H9 (cell line): ENCODE results near the gene MYO1D. TPM values are rescaled to one million over a fixed set of nuclear protein-coding genes. Genes with fewer than 3 reads are reported as not detected.

Experiments used
- DNase-seq: peaks from one replicate; pipeline ENCODE4 v3.0.0-alpha.2; 2017
- H2AFZ ChIP-seq: one replicate; pipeline ENCODE4 v1.6.1; 2013; ENCODE audit warnings: mild to moderate bottlenecking, low read length, control low read depth, moderate library complexity
- H2AK5ac ChIP-seq: 2 replicates; pipeline ENCODE4 v1.6.1; 2013; ENCODE audit warnings: low read length, control low read depth, mixed read lengths; ENCODE audit not compliant: insufficient read length
- H2BK120ac ChIP-seq: one replicate; pipeline ENCODE4 v1.6.1; 2013; ENCODE audit warnings: low read depth, mild to moderate bottlenecking, low read length, control low read depth, inconsistent platforms; ENCODE audit not compliant: poor library complexity, severe bottlenecking
- H2BK12ac ChIP-seq: 2 replicates; pipeline ENCODE4 v1.6.1; 2013; ENCODE audit warnings: low read length, control low read depth, mixed read lengths, low read depth; ENCODE audit not compliant: insufficient read length
- H2BK15ac ChIP-seq: 2 replicates; pipeline ENCODE4 v1.6.1; 2013; ENCODE audit warnings: low read depth, low read length, control low read depth
- H2BK20ac ChIP-seq: one replicate; pipeline ENCODE4 v1.6.1; 2013; ENCODE audit warnings: low read depth, mild to moderate bottlenecking, low read length, control low read depth, inconsistent platforms; ENCODE audit not compliant: poor library complexity, severe bottlenecking
- H2BK5ac ChIP-seq: 2 replicates; pipeline ENCODE4 v1.6.1; 2013; ENCODE audit warnings: low read length, control low read depth, mixed read lengths; ENCODE audit not compliant: insufficient read length
- H3K14ac ChIP-seq: 2 replicates; pipeline ENCODE4 v1.6.1; 2013; ENCODE audit warnings: low read length, control low read depth; ENCODE audit not compliant: insufficient read depth
- H3K18ac ChIP-seq: 2 replicates; pipeline ENCODE4 v1.6.1; 2013; ENCODE audit warnings: low read depth, mild to moderate bottlenecking, mixed read lengths, low read length, control low read depth; ENCODE audit not compliant: insufficient read length
- H3K23ac ChIP-seq: 2 replicates; pipeline ENCODE4 v1.6.1; 2013; ENCODE audit warnings: low read length, control low read depth, mixed read lengths, low read depth; ENCODE audit not compliant: insufficient read length
- H3K23me2 ChIP-seq: 2 replicates; pipeline ENCODE4 v1.6.1; 2013; ENCODE audit warnings: low read depth, mild to moderate bottlenecking, mixed read lengths, low read length, control low read depth; ENCODE audit not compliant: insufficient read length, poor library complexity, severe bottlenecking
- H3K27ac ChIP-seq: 2 replicates; pipeline ENCODE4 v1.5.1; 2013; ENCODE audit warnings: low read length, control low read depth, mixed read lengths, low read depth; ENCODE audit not compliant: insufficient read length
- H3K27me3 ChIP-seq: 2 replicates; pipeline ENCODE4 v1.6.1; 2013; ENCODE audit warnings: low read length, control low read depth, inconsistent platforms; ENCODE audit not compliant: insufficient read depth
- H3K4ac ChIP-seq: 2 replicates; pipeline ENCODE4 v1.6.1; 2013; ENCODE audit warnings: low read depth, mild to moderate bottlenecking, control low read depth, inconsistent platforms, low read length, moderate library complexity
- H3K4me1 ChIP-seq: 2 replicates; pipeline ENCODE4 v1.6.1; 2013; ENCODE audit warnings: low read length, control low read depth, inconsistent platforms; ENCODE audit not compliant: insufficient read depth
- H3K4me2 ChIP-seq: 2 replicates; pipeline ENCODE4 v1.6.1; 2013; ENCODE audit warnings: low read length, control low read depth, mixed read lengths; ENCODE audit not compliant: insufficient read length, insufficient read depth
- H3K56ac ChIP-seq: 2 replicates; pipeline ENCODE4 v1.6.1; 2013; ENCODE audit warnings: low read depth, mild to moderate bottlenecking, mixed read lengths, low read length, control low read depth; ENCODE audit not compliant: insufficient read length
- H3K79me1 ChIP-seq: 2 replicates; pipeline ENCODE4 v1.6.1; 2013; ENCODE audit warnings: low read depth, mild to moderate bottlenecking, moderate library complexity, low read length, control low read depth, inconsistent platforms; ENCODE audit not compliant: insufficient read depth, poor library complexity, severe bottlenecking
- H3K79me2 ChIP-seq: 2 replicates; pipeline ENCODE4 v1.6.1; 2013; ENCODE audit warnings: low read length, control low read depth, inconsistent platforms; ENCODE audit not compliant: insufficient read depth
- H3K9ac ChIP-seq: 2 replicates; pipeline ENCODE4 v1.6.1; 2013; ENCODE audit warnings: low read length, control low read depth, mixed read lengths; ENCODE audit not compliant: insufficient read length; ENCODE audit errors: extremely low read depth
- H3K9me3 ChIP-seq: one replicate; pipeline ENCODE4 v1.6.1; 2013; ENCODE audit warnings: low read depth, low read length, inconsistent platforms; ENCODE audit not compliant: control insufficient read depth
- H3T11ph ChIP-seq: one replicate; pipeline ENCODE4 v1.6.1; 2013; ENCODE audit warnings: mild to moderate bottlenecking, low read length, control low read depth, inconsistent platforms
- H4K20me1 ChIP-seq: one replicate; pipeline ENCODE4 v1.6.1; 2013; ENCODE audit not compliant: control insufficient read depth, insufficient read length, insufficient read depth
- H4K5ac ChIP-seq: 2 replicates; pipeline ENCODE4 v1.6.1; 2013; ENCODE audit warnings: low read depth, mild to moderate bottlenecking, mixed read lengths, low read length, control low read depth; ENCODE audit not compliant: insufficient read length
- H4K8ac ChIP-seq: replicated peaks from 2 replicates; pipeline ENCODE4 v1.6.1; 2013; ENCODE audit warnings: low read length, control low read depth, mixed read lengths, low read depth; ENCODE audit not compliant: insufficient read length
- H4K91ac ChIP-seq: 2 replicates; pipeline ENCODE4 v1.6.1; 2013; ENCODE audit warnings: low read depth, mild to moderate bottlenecking, moderate library complexity, mixed read lengths, low read length, control low read depth; ENCODE audit not compliant: insufficient read length
- H3K27ac Mint-ChIP-seq, 3 experiments: 2 replicates in 2 of 3; 3 replicates in 1 of 3; pipeline ENCODE4 v1.8.0; 2020 to 2021; ENCODE audit warnings: mixed read lengths in 3 of 3, mild to moderate bottlenecking in 1 of 3, moderate library complexity in 1 of 3
- H3K27me3 Mint-ChIP-seq: 2 replicates; pipeline ENCODE4 v1.8.0; 2021; ENCODE audit warnings: low read depth, mild to moderate bottlenecking, moderate library complexity, mixed read lengths
- H3K36me3 Mint-ChIP-seq, 3 experiments: 2 replicates in 2 of 3; 3 replicates in 1 of 3; pipeline ENCODE4 v1.8.0; 2020 to 2021; ENCODE audit warnings: low read depth in 3 of 3, mixed read lengths in 3 of 3; ENCODE audit not compliant: insufficient read depth in 1 of 3
- H3K4me1 Mint-ChIP-seq, 2 experiments: 2 replicates each; pipeline ENCODE4 v1.8.0; 2020; ENCODE audit warnings: mixed read lengths in 2 of 2
- H3K4me3 Mint-ChIP-seq, 2 experiments: 2 replicates in 1 of 2; 3 replicates in 1 of 2; pipeline ENCODE4 v1.8.0; 2020 to 2021; ENCODE audit warnings: mild to moderate bottlenecking in 2 of 2, mixed read lengths in 2 of 2, moderate library complexity in 1 of 2
- H3K9me3 Mint-ChIP-seq, 2 experiments: 2 replicates in 1 of 2; 3 replicates in 1 of 2; pipeline ENCODE4 v1.8.0; 2020; ENCODE audit warnings: mild to moderate bottlenecking in 2 of 2, mixed read lengths in 2 of 2, moderate library complexity in 1 of 2
- WGBS: extraction: QIAGEN DNeasy Blood & Tissue Kit; methylation state at CpG from one replicate; pipeline ENCODE4 v1.1.7; 2013; ENCODE audit warnings: missing lambda C conversion rate, low lambda C conversion rate, mixed read lengths; ENCODE audit not compliant: insufficient read length; ENCODE audit errors: extremely low coverage; 5-methylcytosine and 5-hydroxymethylcytosine counted together
- total RNA-seq: library from RNA; stranded (reverse); gene quantifications from 2 replicates; pipeline ENCODE4 v1.2.1, GENCODE V29; 2021
- TF ChIP-seq, protein P1 (sequence below): fragments of 200-600 bp; sonication (generic); conservative IDR thresholded peaks from 3 replicates; pipeline ENCODE4 v1.8.0; 2021; ENCODE audit warnings: antibody characterized with exemption, mild to moderate bottlenecking

MYO1D gene
- total RNA-seq, 1 experiment from 2014 or later, result 19.0 TPM

DNA sequence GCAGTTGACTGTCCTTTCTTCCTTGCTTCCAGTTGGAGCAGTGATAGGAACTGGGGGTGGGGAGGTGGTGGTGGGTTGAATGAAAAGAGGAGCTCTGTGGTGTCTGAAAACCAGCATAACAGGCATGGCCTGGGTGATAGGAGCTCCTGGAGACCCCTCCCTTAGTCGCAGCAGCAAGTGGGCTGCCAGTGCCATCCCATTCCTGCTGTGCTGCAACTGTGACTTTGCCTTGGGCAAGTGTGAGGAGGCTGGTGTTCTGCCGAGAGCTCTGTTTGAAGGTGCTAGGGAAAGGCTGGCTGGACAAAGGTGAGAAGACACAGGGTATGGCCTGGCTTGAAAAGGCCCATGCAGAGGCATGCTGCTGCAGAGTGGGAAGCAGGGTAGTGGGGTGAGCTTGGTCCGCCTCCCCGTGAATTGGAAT lies 392.9 kb downstream of the MYO1D start:
- H3K27ac Mint-ChIP-seq, result peak overlapping the region; percentile 36 to 97 (median 92); a peak in 5 of 7 replicates
- H3K18ac ChIP-seq, result no peak overlapping the region
- no peak overlapping the region for H3K4ac ChIP-seq
- H3K23ac ChIP-seq, result no peak overlapping the region
- no peak overlapping the region for H2BK120ac ChIP-seq
- no peaks in the 10 kb centered on the region for H4K20me1 ChIP-seq
- H3K79me1 ChIP-seq, result peaks cover 3% of the 10 kb centered on the region
- H4K8ac ChIP-seq, result no peak overlapping the region
- no CpG with 5 or more reads among the region's 4 CpGs for WGBS
- no peaks in the 10 kb centered on the region for H3K9me3 ChIP-seq
- H3K14ac ChIP-seq, result 0 out of 2 replicates have a peak overlapping the region, but pooled peaks have one; percentile 5
- no peak overlapping the region for H3K4me2 ChIP-seq
- H3K56ac ChIP-seq, result no peak overlapping the region
- H2BK15ac ChIP-seq, result no peak overlapping the region
- H3K36me3 Mint-ChIP-seq, result peaks cover 29 to 47% (median 45%) of the 10 kb centered on the region in 3 experiments
- no peaks in the 10 kb centered on the region; a peak in 1 of 5 replicates for H3K9me3 Mint-ChIP-seq
- H3K4me3 Mint-ChIP-seq, result peak overlapping the region in 1 of 2 experiments; percentile 5; a peak in 3 of 5 replicates
- H2BK5ac ChIP-seq, result no peak overlapping the region
- no peak overlapping the region for H2AFZ ChIP-seq
- no peak overlapping the region for H4K5ac ChIP-seq
- H3K27me3 Mint-ChIP-seq, result peaks cover 1% of the 10 kb centered on the region
- no peak overlapping the region for H3K27ac ChIP-seq
- peaks cover 10% of the 10 kb centered on the region; the same call in 1 of the 2 replicates for H3K4me1 ChIP-seq
- H3K4me1 Mint-ChIP-seq, result peaks cover 36 to 53% of the 10 kb centered on the region in 2 experiments
- no peak for DNase-seq
- peaks cover 12% of the 10 kb centered on the region for H3K23me2 ChIP-seq
- H3K9ac ChIP-seq, result no peak overlapping the region
- no peak overlapping the region for H2BK20ac ChIP-seq
- no peak overlapping the region for H4K91ac ChIP-seq
- H2AK5ac ChIP-seq, result no peak overlapping the region
- H3K79me2 ChIP-seq, result no peaks in the 10 kb centered on the region
- TF ChIP-seq, protein P1, sequence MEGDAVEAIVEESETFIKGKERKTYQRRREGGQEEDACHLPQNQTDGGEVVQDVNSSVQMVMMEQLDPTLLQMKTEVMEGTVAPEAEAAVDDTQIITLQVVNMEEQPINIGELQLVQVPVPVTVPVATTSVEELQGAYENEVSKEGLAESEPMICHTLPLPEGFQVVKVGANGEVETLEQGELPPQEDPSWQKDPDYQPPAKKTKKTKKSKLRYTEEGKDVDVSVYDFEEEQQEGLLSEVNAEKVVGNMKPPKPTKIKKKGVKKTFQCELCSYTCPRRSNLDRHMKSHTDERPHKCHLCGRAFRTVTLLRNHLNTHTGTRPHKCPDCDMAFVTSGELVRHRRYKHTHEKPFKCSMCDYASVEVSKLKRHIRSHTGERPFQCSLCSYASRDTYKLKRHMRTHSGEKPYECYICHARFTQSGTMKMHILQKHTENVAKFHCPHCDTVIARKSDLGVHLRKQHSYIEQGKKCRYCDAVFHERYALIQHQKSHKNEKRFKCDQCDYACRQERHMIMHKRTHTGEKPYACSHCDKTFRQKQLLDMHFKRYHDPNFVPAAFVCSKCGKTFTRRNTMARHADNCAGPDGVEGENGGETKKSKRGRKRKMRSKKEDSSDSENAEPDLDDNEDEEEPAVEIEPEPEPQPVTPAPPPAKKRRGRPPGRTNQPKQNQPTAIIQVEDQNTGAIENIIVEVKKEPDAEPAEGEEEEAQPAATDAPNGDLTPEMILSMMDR, result no peak
- no peak overlapping the region for H3T11ph ChIP-seq
- H2BK12ac ChIP-seq, result no peak overlapping the region
- no peaks in the 10 kb centered on the region for H3K27me3 ChIP-seq
